ENCODE results near the gene KDELR3.

Gene KDELR3

DNA sequence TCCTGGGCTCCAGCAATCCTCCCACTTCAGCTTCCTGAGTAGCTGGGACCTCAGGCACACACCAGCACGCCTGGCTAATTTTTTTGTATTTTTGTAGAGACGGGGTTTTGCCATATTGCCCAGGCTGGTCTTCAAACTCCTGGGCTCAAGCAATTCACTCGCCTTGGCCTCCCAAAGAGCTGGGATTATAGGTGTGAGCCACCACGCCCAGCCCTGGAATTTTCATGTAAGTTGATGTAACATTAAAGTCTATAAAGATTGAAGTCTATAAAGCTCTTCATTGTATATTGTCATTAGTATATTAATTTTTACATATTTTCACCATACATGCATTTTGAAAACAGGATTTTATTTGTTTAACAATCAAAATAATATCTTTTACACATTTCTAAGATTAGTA, 50.7 kb downstream of the KDELR3 start:
- ATAC-seq (ENCODE audit: low read depth) (no peak), DNase-seq (ENCODE audit: low spot score in 2 of 2) (no peak)
- no peaks in the 10 kb centered on the region for H3K4me1 Mint-ChIP-seq
- no peaks in the 10 kb centered on the region for H3K36me3 Mint-ChIP-seq
- H3K4me3 Mint-ChIP-seq: no peak overlapping the region
- no peaks in the 10 kb centered on the region for H3K27me3 Mint-ChIP-seq
- no peak overlapping the region for H3K27ac Mint-ChIP-seq
- H3K9me3 Mint-ChIP-seq: no peaks in the 10 kb centered on the region

DNA sequence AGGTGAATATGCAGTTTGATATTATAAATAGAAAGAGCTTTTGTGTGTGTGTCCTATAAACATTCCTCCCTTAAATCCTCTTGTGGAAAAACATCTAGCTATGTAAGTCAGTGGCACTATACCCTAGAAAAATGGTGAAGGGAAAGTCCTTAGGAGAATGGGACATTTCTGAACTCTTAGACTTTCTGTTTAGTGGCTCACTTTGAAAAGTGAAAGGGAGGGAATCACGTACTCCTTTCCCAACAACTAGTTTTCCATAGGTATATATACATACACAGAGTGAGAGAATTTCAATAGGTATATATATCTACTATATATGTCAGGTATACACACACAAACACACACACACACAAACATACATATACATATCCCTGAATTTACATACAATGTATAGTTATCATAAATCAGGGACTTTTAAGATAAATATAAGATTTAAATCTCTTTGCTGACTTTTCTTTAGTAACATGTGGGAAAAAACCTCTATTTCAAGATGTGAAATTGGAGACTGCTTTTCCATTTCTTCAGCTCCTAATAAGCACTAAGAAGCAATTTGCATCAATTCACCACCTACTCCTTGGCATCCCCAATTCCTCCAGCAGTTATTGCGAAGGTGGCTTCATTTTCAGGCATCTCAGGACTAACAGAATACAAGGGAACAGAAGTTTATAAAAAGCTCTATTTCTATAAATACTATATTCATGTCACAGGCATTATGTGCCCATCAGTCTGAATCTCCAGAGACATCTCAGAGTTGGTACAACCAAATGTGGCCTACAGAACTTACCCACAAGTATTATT, 51.8 kb downstream of the KDELR3 start:
- DNase-seq (ENCODE audit: low spot score in 2 of 2) (no peak), ATAC-seq (ENCODE audit: low read depth) (no peak)
- peaks cover 2% of the 10 kb centered on the region for H3K27me3 Mint-ChIP-seq
- peaks cover 3% of the 10 kb centered on the region for H3K4me1 Mint-ChIP-seq
- no peak overlapping the region for H3K27ac Mint-ChIP-seq
- no peaks in the 10 kb centered on the region for H3K36me3 Mint-ChIP-seq
- no peaks in the 10 kb centered on the region for H3K9me3 Mint-ChIP-seq
- H3K4me3 Mint-ChIP-seq: no peak overlapping the region

DNA sequence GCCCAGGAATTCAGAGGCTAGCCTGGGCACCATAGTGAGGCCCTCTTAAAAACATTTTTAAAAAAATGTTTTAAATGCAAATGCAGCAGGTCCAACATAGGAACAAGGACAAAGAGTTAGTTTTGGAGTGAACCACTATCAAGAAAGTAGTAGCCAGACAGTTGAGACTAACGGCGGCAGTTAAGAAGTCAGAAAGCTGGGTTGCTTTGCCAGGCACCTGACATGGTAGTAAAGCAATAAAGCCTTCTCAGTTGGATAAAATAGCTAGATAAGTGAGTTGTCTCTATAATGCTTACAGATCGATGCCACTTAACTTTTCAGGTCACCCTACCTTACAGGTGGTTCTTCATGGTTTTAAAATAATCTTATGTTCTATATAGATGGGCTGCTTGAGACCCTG, 55.1 kb downstream of the KDELR3 start:
- no peak overlapping the region for H3K27ac Mint-ChIP-seq
- ATAC-seq (ENCODE audit: low read depth): no peak
- H3K27me3 Mint-ChIP-seq: peaks cover 2% of the 10 kb centered on the region
- no peak overlapping the region for H3K4me3 Mint-ChIP-seq
- DNase-seq (ENCODE audit: low spot score in 2 of 2): no peak
- H3K36me3 Mint-ChIP-seq: no peaks in the 10 kb centered on the region
- peaks cover 3% of the 10 kb centered on the region for H3K4me1 Mint-ChIP-seq
- no peaks in the 10 kb centered on the region for H3K9me3 Mint-ChIP-seq

DNA sequence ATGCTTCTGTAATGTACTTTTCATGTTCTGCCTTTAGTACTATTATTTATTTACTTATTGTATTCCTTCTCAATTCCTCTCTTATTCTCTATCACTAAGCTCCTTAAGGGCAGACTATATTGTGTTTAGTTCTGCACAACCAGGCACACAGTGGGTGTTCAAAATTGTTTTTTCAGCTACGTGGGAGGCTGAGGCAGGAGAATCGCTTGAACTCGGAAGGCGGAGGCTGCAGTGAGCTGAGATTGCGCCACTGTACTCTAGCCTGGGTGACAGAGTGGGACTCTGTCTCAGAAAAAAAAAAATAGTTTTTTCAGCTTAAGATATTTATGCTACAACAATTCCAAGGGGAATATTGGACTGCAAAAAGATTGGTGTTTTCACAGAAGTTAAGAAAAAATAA, 55.6 kb downstream of the KDELR3 start:
- no peak for ATAC-seq (ENCODE audit: low read depth)
- Mint-ChIP-seq H3K36me3 (no peaks in the 10 kb centered on the region), H3K4me3 (no peak overlapping the region), H3K9me3 (no peaks in the 10 kb centered on the region), H3K4me1 (peaks cover 3% of the 10 kb centered on the region), H3K27ac (no peak overlapping the region), H3K27me3 (peaks cover 2% of the 10 kb centered on the region)
- DNase-seq (ENCODE audit: low spot score in 2 of 2): no peak

DNA sequence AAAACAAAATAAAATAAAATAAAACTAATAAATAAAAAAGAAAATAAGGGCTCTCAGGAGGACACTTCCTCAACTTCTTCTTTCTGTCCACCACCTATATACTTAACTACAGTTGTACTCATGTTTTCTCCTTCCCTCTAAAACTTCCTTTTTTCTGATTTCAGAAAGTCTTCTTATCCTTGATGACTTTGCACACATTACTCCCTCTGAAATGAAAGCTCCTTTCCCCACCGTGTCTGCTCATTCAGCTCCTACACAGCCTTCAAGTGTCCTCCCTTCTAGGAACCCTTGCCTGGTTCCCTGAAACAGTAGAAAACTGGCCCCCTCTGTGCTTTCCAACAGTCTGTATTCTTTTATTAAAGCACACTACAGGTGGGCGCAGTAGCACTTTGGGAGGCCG, 56.5 kb downstream of the KDELR3 start:
- ATAC-seq (ENCODE audit: low read depth) (no peak), DNase-seq (ENCODE audit: low spot score in 2 of 2) (no peak)
- Mint-ChIP-seq H3K27ac (no peak overlapping the region), H3K9me3 (no peaks in the 10 kb centered on the region), H3K4me1 (peaks cover 3% of the 10 kb centered on the region), H3K4me3 (no peak overlapping the region), H3K36me3 (no peaks in the 10 kb centered on the region), H3K27me3 (peaks cover 2% of the 10 kb centered on the region)

DNA sequence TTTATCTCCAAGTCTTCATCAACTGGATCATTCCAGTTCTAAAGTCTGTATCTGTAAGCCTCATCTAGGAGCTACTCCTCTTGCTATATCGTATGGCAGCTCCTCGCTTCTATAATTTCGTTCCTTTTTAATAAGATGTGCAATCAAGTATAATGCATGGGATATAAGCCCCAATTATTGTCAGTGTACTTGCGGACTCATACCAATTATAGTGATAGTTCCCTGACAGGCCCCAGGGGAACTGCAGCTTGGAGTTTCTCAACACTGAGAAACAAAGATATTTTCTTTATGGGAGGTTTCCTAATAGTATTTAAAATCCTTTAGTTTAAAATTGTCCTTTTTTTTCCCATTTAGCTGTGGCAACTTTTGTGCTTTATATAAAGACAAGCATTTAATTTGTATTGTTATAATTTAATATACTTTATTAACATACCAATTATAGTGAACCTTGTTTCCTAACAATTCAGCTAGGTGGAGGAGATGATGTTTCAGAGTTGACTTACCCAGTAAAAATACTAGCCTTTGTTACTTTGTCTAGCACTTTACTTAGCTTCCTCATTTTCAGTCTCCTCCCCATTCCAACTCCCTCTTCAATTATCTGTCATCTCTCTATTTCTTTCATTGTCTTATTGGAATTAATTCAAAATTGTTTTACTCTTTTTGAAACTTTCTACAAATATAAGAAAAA, 63.5 kb downstream of the KDELR3 start:
- Mint-ChIP-seq H3K36me3 (no peaks in the 10 kb centered on the region), H3K27ac (no peak overlapping the region), H3K27me3 (no peaks in the 10 kb centered on the region), H3K4me1 (peaks cover 5% of the 10 kb centered on the region), H3K9me3 (no peaks in the 10 kb centered on the region), H3K4me3 (peak overlapping the region; percentile 64)
- DNase-seq (ENCODE audit: low spot score in 2 of 2): no peak
- ATAC-seq (ENCODE audit: low read depth): peak; percentile 79
